ENCODE results near the gene ALK.

Gene ALK

GRCh38 chr2:29821591-29821990, 99.8 kb downstream of the ALK start:
- no peak overlapping the region for H3K4me3 ChIP-seq
- no peak overlapping the region for H3K4me2 ChIP-seq
- no peak overlapping the region for H3K9ac ChIP-seq
- no peaks in the 10 kb centered on the region for H3K4me1 ChIP-seq
- H3K36me3 ChIP-seq: no peaks in the 10 kb centered on the region
- no peak for TF ChIP-seq Cebpa-rat (IDR thresholded peaks at IDR 0.05)
- no peaks in the 10 kb centered on the region for H4K20me1 ChIP-seq
- peaks cover 17% of the 10 kb centered on the region for H3K9me3 ChIP-seq
- no peaks in the 10 kb centered on the region for H3K27me3 ChIP-seq
- H3K27ac ChIP-seq: no peak overlapping the region

GRCh38 chr2:29819570-29819969, 101.8 kb downstream of the ALK start:
- Histone ChIP-seq H3K4me2 (no peak overlapping the region), H3K27ac (no peak overlapping the region), H3K27me3 (no peaks in the 10 kb centered on the region), H3K9me3 (peaks cover 17% of the 10 kb centered on the region), H4K20me1 (no peaks in the 10 kb centered on the region), H3K4me3 (no peak overlapping the region), H3K36me3 (no peaks in the 10 kb centered on the region), H3K9ac (no peak overlapping the region), H3K4me1 (no peaks in the 10 kb centered on the region)
- no peak for TF ChIP-seq Cebpa-rat (IDR thresholded peaks at IDR 0.05)

GRCh38 chr2:29817801-29818680, 103.3 kb downstream of the ALK start:
- Histone ChIP-seq H3K27me3 (no peaks in the 10 kb centered on the region), H3K4me1 (no peaks in the 10 kb centered on the region), H3K9me3 (peaks cover 3% of the 10 kb centered on the region; the same call in 1 of the 2 replicates), H3K36me3 (no peaks in the 10 kb centered on the region), H3K9ac (no peak overlapping the region), H4K20me1 (no peaks in the 10 kb centered on the region), H3K27ac (no peak overlapping the region), H3K4me2 (no peak overlapping the region), H3K4me3 (no peak overlapping the region)
- no peak for TF ChIP-seq Cebpa-rat (IDR thresholded peaks at IDR 0.05)

- Histone ChIP-seq H3K27ac (no peak overlapping the region), H3K4me2 (no peak overlapping the region), H3K4me1 (no peaks in the 10 kb centered on the region), H3K36me3 (no peaks in the 10 kb centered on the region), H3K9ac (no peak overlapping the region), H4K20me1 (no peaks in the 10 kb centered on the region), H3K9me3 (no peaks in the 10 kb centered on the region), H3K4me3 (no peak overlapping the region), H3K27me3 (no peaks in the 10 kb centered on the region)
- TF ChIP-seq Cebpa-rat (IDR thresholded peaks at IDR 0.05): no peak
Observed at GRCh38 chr2:29817299-29817698, 104.1 kb downstream of the ALK start.

GRCh38 chr2:29816651-29817050, 104.7 kb downstream of the ALK start:
- no peak overlapping the region for H3K9ac ChIP-seq
- H3K27me3 ChIP-seq: no peaks in the 10 kb centered on the region
- H3K4me1 ChIP-seq: no peaks in the 10 kb centered on the region
- H3K4me2 ChIP-seq: no peak overlapping the region
- no peak overlapping the region for H3K27ac ChIP-seq
- no peak for TF ChIP-seq Cebpa-rat (IDR thresholded peaks at IDR 0.05)
- no peak overlapping the region for H3K4me3 ChIP-seq
- H4K20me1 ChIP-seq: no peaks in the 10 kb centered on the region
- no peaks in the 10 kb centered on the region for H3K36me3 ChIP-seq
- H3K9me3 ChIP-seq: no peaks in the 10 kb centered on the region

GRCh38 chr2:29811378-29811777, 110.0 kb downstream of the ALK start:
- no peak for TF ChIP-seq Cebpa-rat (IDR thresholded peaks at IDR 0.05)
- H3K4me2 ChIP-seq: no peak overlapping the region
- no peak overlapping the region for H3K27ac ChIP-seq
- no peaks in the 10 kb centered on the region for H3K4me1 ChIP-seq
- H3K9me3 ChIP-seq: no peaks in the 10 kb centered on the region
- H3K4me3 ChIP-seq: no peak overlapping the region
- no peaks in the 10 kb centered on the region for H3K27me3 ChIP-seq
- no peak overlapping the region for H3K9ac ChIP-seq
- no peaks in the 10 kb centered on the region for H3K36me3 ChIP-seq
- H4K20me1 ChIP-seq: no peaks in the 10 kb centered on the region

GRCh38 chr2:29810956-29811355, 110.4 kb downstream of the ALK start:
- Histone ChIP-seq H3K4me3 (no peak overlapping the region), H3K27me3 (no peaks in the 10 kb centered on the region), H3K36me3 (no peaks in the 10 kb centered on the region), H3K27ac (no peak overlapping the region), H3K4me2 (no peak overlapping the region), H4K20me1 (no peaks in the 10 kb centered on the region), H3K9me3 (no peaks in the 10 kb centered on the region), H3K4me1 (no peaks in the 10 kb centered on the region), H3K9ac (no peak overlapping the region)
- no peak for TF ChIP-seq Cebpa-rat (IDR thresholded peaks at IDR 0.05)

GRCh38 chr2:29808321-29808720, 113.1 kb downstream of the ALK start:
- TF ChIP-seq Cebpa-rat (IDR thresholded peaks at IDR 0.05): no peak
- Histone ChIP-seq H3K27me3 (no peaks in the 10 kb centered on the region), H3K9me3 (no peaks in the 10 kb centered on the region), H3K4me2 (no peak overlapping the region), H3K9ac (no peak overlapping the region), H3K36me3 (no peaks in the 10 kb centered on the region), H3K27ac (no peak overlapping the region), H3K4me3 (no peak overlapping the region), H4K20me1 (no peaks in the 10 kb centered on the region), H3K4me1 (no peaks in the 10 kb centered on the region)

GRCh38 chr2:29807082-29807481, 114.3 kb downstream of the ALK start:
- Histone ChIP-seq H3K27me3 (no peaks in the 10 kb centered on the region), H3K9ac (no peak overlapping the region), H3K4me3 (no peak overlapping the region), H3K4me2 (no peak overlapping the region), H3K27ac (no peak overlapping the region), H3K4me1 (no peaks in the 10 kb centered on the region), H3K9me3 (no peaks in the 10 kb centered on the region), H4K20me1 (no peaks in the 10 kb centered on the region), H3K36me3 (no peaks in the 10 kb centered on the region)
- TF ChIP-seq Cebpa-rat (IDR thresholded peaks at IDR 0.05): no peak

GRCh38 chr2:29806461-29806860, 114.9 kb downstream of the ALK start:
- Histone ChIP-seq H3K4me1 (no peaks in the 10 kb centered on the region), H3K4me2 (no peak overlapping the region), H3K4me3 (no peak overlapping the region), H3K9me3 (no peaks in the 10 kb centered on the region), H3K36me3 (no peaks in the 10 kb centered on the region), H3K9ac (no peak overlapping the region), H4K20me1 (no peaks in the 10 kb centered on the region), H3K27me3 (no peaks in the 10 kb centered on the region), H3K27ac (no peak overlapping the region)
- no peak for TF ChIP-seq Cebpa-rat (IDR thresholded peaks at IDR 0.05)

Data from BLaER1 (cell line).